Measurements from ENCODE around the gene CTTN.

CTTN gene

GRCh38 chr11:70432065-70432464 is 33.7 kb downstream of the CTTN start:
- DNase-seq (ENCODE audit: low read depth in 1 of 2, low spot score in 1 of 2), result no peak
- Histone ChIP-seq H3K4me3 (replicated peaks; ENCODE audit: insufficient read depth, low read length) (no peak overlapping the region), H3K27ac (replicated peaks) (no peak overlapping the region), H3K27me3 (ENCODE audit: insufficient read depth, poor library complexity, severe bottlenecking) (peaks cover 17% of the 10 kb centered on the region)
- no peak for TF ChIP-seq CTCF (IDR thresholded peaks at IDR 0.05; ENCODE audit: insufficient read depth, low read length)
- no peak for TF ChIP-seq SPI1 (IDR thresholded peaks at IDR 0.05; ENCODE audit: borderline replicate concordance, low read depth)
- no peak for TF ChIP-seq POLR2AphosphoS5 (IDR thresholded peaks at IDR 0.05; ENCODE audit: low read depth)
- no peak for TF ChIP-seq REST (IDR thresholded peaks at IDR 0.05; ENCODE audit: insufficient replicate concordance, low read depth)
- TF ChIP-seq GABPA (IDR thresholded peaks at IDR 0.05; ENCODE audit: low read depth), result no peak

DNA sequence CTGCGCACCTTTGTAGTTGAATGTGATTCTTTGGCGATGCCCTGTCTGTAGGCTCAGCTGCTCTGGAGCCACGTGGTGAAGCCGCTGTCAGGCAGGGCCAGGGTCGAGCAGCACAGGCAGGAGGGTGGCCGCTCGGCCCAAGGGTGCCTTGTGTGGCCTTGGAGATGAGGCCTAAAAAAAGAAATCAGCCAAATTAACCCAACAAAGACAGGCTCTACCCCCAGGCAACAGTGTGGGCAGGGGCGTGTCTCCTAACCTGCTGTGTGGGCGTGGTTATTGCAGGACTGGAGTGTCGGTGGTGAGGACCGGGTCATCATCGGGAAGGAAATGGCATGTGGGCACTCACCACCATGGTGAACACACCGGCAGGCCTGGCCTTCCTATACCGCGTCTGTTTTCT is 34.3 kb downstream of the CTTN start:
- DNase-seq (ENCODE audit: low read depth in 1 of 2, low spot score in 1 of 2), result no peak
- H3K4me3 ChIP-seq (replicated peaks; ENCODE audit: insufficient read depth, low read length), result no peak overlapping the region
- no peak overlapping the region for H3K27ac ChIP-seq (replicated peaks)
- TF ChIP-seq GABPA (IDR thresholded peaks at IDR 0.05; ENCODE audit: low read depth) (no peak), SPI1 (IDR thresholded peaks at IDR 0.05; ENCODE audit: borderline replicate concordance, low read depth) (no peak), POLR2AphosphoS5 (IDR thresholded peaks at IDR 0.05; ENCODE audit: low read depth) (no peak), REST (IDR thresholded peaks at IDR 0.05; ENCODE audit: insufficient replicate concordance, low read depth) (no peak), CTCF (IDR thresholded peaks at IDR 0.05; ENCODE audit: insufficient read depth, low read length) (no peak)
- H3K27me3 ChIP-seq (ENCODE audit: insufficient read depth, poor library complexity, severe bottlenecking), result peaks cover 17% of the 10 kb centered on the region

DNA sequence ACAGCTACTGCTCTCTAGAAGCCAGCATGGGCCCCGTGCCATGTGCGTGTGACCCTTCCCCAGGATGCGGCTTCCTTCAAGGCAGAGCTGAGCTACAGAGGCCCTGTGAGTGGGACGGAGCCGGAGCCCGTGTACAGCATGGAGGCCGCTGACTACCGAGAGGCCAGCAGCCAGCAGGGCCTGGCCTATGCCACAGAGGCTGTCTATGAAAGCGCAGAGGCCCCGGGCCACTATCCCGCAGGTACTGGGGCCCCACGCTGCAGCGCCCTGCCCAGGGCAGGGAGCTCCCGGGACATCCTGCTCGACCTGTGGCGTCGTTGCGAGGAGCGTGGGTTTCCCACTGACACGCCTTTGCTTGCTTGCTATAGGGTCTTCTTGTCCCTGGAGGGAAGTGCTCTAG is 34.7 kb downstream of the CTTN start:
- Histone ChIP-seq H3K27me3 (ENCODE audit: insufficient read depth, poor library complexity, severe bottlenecking) (peaks cover 17% of the 10 kb centered on the region), H3K27ac (replicated peaks) (no peak overlapping the region), H3K4me3 (replicated peaks; ENCODE audit: insufficient read depth, low read length) (no peak overlapping the region)
- TF ChIP-seq CTCF (IDR thresholded peaks at IDR 0.05; ENCODE audit: insufficient read depth, low read length), result no peak
- TF ChIP-seq GABPA (IDR thresholded peaks at IDR 0.05; ENCODE audit: low read depth), result no peak
- TF ChIP-seq POLR2AphosphoS5 (IDR thresholded peaks at IDR 0.05; ENCODE audit: low read depth), result no peak
- TF ChIP-seq REST (IDR thresholded peaks at IDR 0.05; ENCODE audit: insufficient replicate concordance, low read depth), result no peak
- TF ChIP-seq SPI1 (IDR thresholded peaks at IDR 0.05; ENCODE audit: borderline replicate concordance, low read depth), result no peak
- no peak for DNase-seq (ENCODE audit: low read depth in 1 of 2, low spot score in 1 of 2)

Data from HL-60 (cell line).